OCI-LY3 (cell line): ENCODE results near the gene RETN.

Source experiments
- H2AFZ ChIP-seq: fragments of 200-600, 300-600 bp; shearing (Covaris generic); 2 replicates; pipeline ENCODE4 v1.6.0; 2014; ENCODE audit warnings: antibody characterized with exemption, low read depth, low read length
- H3K27ac ChIP-seq: fragments of 200-600, 300-600 bp; sonication (generic); 2 replicates; pipeline ENCODE4 v1.5.1; 2014; ENCODE audit warnings: mild to moderate bottlenecking, low read length, moderate library complexity, mixed read lengths
- H3K27me3 ChIP-seq: fragments of 200-600, 300-600 bp; sonication (generic); 2 replicates; pipeline ENCODE4 v1.6.1; 2014; ENCODE audit warnings: low read depth, low read length, mixed read lengths
- H3K36me3 ChIP-seq: fragments of 200-600, 300-600 bp; sonication (generic); replicated peaks from 2 replicates; pipeline ENCODE3; 2014; ENCODE audit warnings: low read depth, low read length, mixed read lengths
- H3K4me1 ChIP-seq: fragments of 300-600, 200-600 bp; sonication (generic); 2 replicates; pipeline ENCODE4 v1.6.1; 2014; ENCODE audit warnings: low read length, mixed read lengths
- H3K4me2 ChIP-seq: fragments of 200-600, 300-600 bp; sonication (generic); 2 replicates; pipeline ENCODE4 v1.6.1; 2014; ENCODE audit warnings: low read length, mixed read lengths
- H3K4me3 ChIP-seq: fragments of 300-600, 200-600 bp; sonication (generic); 2 replicates; pipeline ENCODE4 v1.5.1; 2014; ENCODE audit warnings: antibody characterized with exemption, mild to moderate bottlenecking, low read length, moderate library complexity
- H3K79me2 ChIP-seq: fragments of 300-600, 200-600 bp; shearing (Covaris generic); 2 replicates; pipeline ENCODE4 v1.6.1; 2014; ENCODE audit warnings: mild to moderate bottlenecking, low read length, mixed read lengths
- H3K9ac ChIP-seq: fragments of 300-600, 200-600 bp; shearing (Covaris generic); 2 replicates; pipeline ENCODE4 v1.6.0; 2014; ENCODE audit warnings: mild to moderate bottlenecking, low read length, moderate library complexity
- H3K9me3 ChIP-seq: fragments of 200-600, 300-600 bp; shearing (Covaris generic); 2 replicates; pipeline ENCODE4 v1.6.1; 2014; ENCODE audit warnings: low read length, mixed read lengths; ENCODE audit not compliant: insufficient read depth
- H4K20me1 ChIP-seq: fragments of 200-600, 300-600 bp; sonication (generic); 2 replicates; pipeline ENCODE4 v1.6.1; 2016; ENCODE audit warnings: low read length, mixed read lengths; ENCODE audit not compliant: insufficient read depth
- EZH2phosphoT487 ChIP-seq: fragments of 200-600 bp; shearing (Covaris generic); IDR thresholded peaks from 2 replicates; pipeline ENCODE4 v1.6.1; 2018; ENCODE audit warnings: antibody characterized with exemption, mixed run types, low read depth
- TF ChIP-seq, protein P1 (sequence below): fragments of 200-600, 300-600 bp; sonication (generic); IDR thresholded peaks from 2 replicates; pipeline ENCODE4 v1.5.1; 2014; ENCODE audit warnings: antibody characterized with exemption, low read length, low read depth

RETN gene

DNA sequence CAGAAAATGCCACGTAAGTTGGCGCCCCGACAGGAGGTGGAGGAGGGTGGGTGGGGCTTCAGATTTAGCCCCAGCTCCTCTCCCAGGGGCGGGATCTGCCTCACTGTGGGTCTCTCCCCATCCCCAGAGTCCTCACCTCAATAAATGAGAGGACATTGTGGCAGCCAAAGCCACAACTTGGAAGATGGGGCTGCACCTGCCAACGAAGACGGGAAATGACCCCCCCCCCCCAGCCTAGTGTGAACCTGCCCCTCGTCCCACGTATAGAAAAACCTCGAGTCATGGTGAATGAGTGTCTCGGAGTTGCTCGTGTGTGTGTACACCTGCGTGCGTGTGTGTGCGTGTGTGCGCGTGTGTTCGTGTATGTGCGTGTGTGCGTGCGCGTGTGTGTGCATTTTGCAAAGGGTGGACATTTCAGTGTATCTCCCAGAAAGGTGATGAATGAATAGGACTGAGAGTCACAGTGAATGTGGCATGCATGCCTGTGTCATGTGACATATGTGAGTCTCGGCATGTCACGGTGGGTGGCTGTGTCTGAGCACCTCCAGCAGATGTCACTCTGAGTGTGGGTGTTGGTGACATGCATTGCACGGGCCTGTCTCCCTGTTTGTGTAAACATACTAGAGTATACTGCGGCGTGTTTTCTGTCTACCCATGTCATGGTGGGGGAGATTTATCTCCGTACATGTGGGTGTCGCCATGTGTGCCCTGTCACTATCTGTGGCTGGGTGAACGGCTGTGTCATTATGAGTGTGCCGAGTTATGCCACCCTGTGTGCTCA is 10.3 kb downstream of the RETN start:
- peak overlapping the region; percentile 90 for H3K4me2 ChIP-seq
- TF ChIP-seq, protein P1, sequence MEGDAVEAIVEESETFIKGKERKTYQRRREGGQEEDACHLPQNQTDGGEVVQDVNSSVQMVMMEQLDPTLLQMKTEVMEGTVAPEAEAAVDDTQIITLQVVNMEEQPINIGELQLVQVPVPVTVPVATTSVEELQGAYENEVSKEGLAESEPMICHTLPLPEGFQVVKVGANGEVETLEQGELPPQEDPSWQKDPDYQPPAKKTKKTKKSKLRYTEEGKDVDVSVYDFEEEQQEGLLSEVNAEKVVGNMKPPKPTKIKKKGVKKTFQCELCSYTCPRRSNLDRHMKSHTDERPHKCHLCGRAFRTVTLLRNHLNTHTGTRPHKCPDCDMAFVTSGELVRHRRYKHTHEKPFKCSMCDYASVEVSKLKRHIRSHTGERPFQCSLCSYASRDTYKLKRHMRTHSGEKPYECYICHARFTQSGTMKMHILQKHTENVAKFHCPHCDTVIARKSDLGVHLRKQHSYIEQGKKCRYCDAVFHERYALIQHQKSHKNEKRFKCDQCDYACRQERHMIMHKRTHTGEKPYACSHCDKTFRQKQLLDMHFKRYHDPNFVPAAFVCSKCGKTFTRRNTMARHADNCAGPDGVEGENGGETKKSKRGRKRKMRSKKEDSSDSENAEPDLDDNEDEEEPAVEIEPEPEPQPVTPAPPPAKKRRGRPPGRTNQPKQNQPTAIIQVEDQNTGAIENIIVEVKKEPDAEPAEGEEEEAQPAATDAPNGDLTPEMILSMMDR = peak; percentile 95
- TF ChIP-seq EZH2phosphoT487 = no peak
- H3K9ac ChIP-seq = no peak overlapping the region

DNA sequence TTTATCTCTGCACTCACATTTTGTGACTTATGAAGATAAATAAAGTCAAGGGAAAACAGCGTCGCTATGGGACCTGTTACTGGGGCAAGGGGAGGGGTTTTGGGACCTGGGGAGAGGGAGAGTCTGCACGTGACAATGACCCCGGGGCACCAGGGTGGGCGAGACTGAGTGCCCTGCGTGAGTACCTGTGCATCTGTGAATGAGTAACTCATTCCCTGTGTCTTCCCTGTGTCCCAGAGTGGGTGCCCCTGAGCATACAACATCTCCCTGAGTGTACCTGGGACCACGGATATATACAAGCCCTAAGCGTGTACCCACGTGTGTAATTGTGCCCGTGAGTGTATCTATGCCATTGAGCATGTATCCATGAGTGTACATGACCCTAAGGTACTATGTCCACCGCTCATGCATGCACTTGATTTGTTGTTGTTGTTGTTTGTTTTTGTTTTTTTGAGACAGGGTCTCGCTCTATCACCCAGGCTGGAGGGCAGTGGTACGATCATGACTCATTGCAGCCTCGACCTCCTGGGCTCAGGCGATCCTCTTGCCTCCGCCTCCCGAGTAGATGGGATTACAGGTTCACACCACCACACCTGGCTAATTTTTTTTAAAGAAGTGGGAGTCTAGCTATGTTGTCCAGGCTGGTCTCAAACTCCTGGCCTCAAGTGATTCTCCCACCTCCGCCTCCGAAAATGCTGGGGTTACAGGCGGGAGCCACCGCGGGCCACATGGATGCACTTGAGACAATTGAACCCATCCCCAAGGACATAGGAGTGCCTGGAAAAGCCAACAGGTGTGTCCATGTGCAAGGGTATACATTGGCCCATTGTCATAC is 11.1 kb downstream of the RETN start:
- TF ChIP-seq, protein P1 = no peak
- no peak for TF ChIP-seq EZH2phosphoT487
- H3K4me3 ChIP-seq = peak overlapping the region; percentile 90
- no peaks in the 10 kb centered on the region for H4K20me1 ChIP-seq
- H3K36me3 ChIP-seq = peaks cover 13% of the 10 kb centered on the region
- peak overlapping the region; percentile 90 for H3K4me2 ChIP-seq
- H3K9ac ChIP-seq = peak overlapping the region; percentile 43; the same call in 1 of the 2 replicates
- peaks cover 32% of the 10 kb centered on the region for H3K27me3 ChIP-seq
- peaks cover 15% of the 10 kb centered on the region for H3K79me2 ChIP-seq
- no peaks in the 10 kb centered on the region for H3K9me3 ChIP-seq
- no peak overlapping the region for H3K27ac ChIP-seq
- H3K4me1 ChIP-seq = peaks cover 25% of the 10 kb centered on the region
- H2AFZ ChIP-seq = peak overlapping the region; percentile 95

More for the DNA sequence above, 10.3 kb downstream of the RETN start:
- peak overlapping the region; percentile 20; the same call in 1 of the 2 replicates for H2AFZ ChIP-seq
- H3K4me3 ChIP-seq = peak overlapping the region; percentile 90
- peaks cover 36% of the 10 kb centered on the region for H3K27me3 ChIP-seq
- H3K9me3 ChIP-seq = no peaks in the 10 kb centered on the region
- H3K36me3 ChIP-seq = peaks cover 13% of the 10 kb centered on the region
- peaks cover 15% of the 10 kb centered on the region for H3K79me2 ChIP-seq
- H3K27ac ChIP-seq = no peak overlapping the region
- H4K20me1 ChIP-seq = no peaks in the 10 kb centered on the region
- H3K4me1 ChIP-seq = peaks cover 25% of the 10 kb centered on the region

DNA sequence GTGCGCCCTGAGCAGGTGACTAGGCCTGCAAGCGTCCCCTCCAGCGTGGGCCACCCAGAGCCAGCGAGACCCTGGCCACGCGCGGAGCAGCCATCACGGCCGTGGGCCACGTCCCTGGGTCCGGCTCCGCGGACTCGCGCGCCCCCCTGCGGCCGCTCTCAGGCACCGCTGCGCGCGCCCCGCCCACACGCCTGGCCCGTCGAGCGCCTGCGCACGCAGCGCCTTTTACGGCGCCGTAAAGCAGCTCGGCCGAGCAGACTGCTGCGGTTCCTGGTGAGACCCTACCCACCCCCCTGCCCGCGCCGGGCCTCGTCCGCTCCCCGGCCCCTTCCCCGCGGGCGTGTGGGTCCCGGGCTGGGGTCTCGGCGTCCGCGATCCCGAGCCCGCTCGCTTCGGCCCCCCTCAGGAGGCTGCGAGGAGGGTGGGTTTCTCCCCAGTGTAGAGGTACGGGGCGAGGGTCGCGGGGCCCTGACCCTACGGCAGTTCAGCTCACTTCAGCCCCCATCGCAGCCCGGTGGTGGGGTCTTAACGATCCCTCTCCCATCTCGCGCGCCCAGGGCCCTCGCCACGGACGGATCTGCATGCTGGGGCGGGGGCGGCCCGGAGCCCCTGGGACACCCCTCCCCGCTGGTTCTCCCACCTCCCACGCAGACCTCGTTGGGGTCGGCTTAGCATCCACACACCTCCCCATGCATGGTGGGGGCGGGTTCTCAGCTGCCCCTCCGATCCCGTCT is 11.9 kb downstream of the RETN start, which contains the start of gene TRAPPC5:
Gene TRAPPC5, plus strand, starts transcription at position 228 of the 734 bp plus-strand sequence. CDS start 1,421 bp downstream, outside the sequence.
- H3K79me2 ChIP-seq = peaks cover 15% of the 10 kb centered on the region
- H3K36me3 ChIP-seq = peaks cover 13% of the 10 kb centered on the region
- H3K4me3 ChIP-seq = peak within 1 kb of the TSS; percentile 90
- H3K4me1 ChIP-seq = peaks cover 25% of the 10 kb centered on the region
- TF ChIP-seq, protein P1 = peak; percentile 89
- TF ChIP-seq EZH2phosphoT487 = no peak
- peak within 1 kb of the TSS; percentile 50 for H3K27ac ChIP-seq
- no peaks in the 10 kb centered on the region for H3K9me3 ChIP-seq
- H3K27me3 ChIP-seq = peaks cover 28% of the 10 kb centered on the region
- peak within 1 kb of the TSS; percentile 90 for H3K4me2 ChIP-seq
- peak within 1 kb of the TSS; percentile 93 for H3K9ac ChIP-seq
- H4K20me1 ChIP-seq = no peaks in the 10 kb centered on the region
- peak within 1 kb of the TSS; percentile 95 for H2AFZ ChIP-seq
